Measurements from ENCODE around the gene KLK4.

Gene KLK4

GRCh38 chr19:50944795-50945194 lies 33.6 kb upstream of the KLK4 start:
- H3K4me3 ChIP-seq (ENCODE audit: low read length), result no peak overlapping the region
- no peak for TF ChIP-seq CTCF (IDR thresholded peaks at IDR 0.05; ENCODE audit: insufficient read depth, low read depth, low read length, missing control alignments)
- DNase-seq (ENCODE audit: low read depth), result no peak

GRCh38 chr19:50943074-50943828 lies 32.1 kb upstream of the KLK4 start:
- no peak for TF ChIP-seq CTCF (IDR thresholded peaks at IDR 0.05; ENCODE audit: insufficient read depth, low read depth, low read length, missing control alignments)
- peak; percentile 27 for DNase-seq (ENCODE audit: low read depth)
- H3K4me3 ChIP-seq (ENCODE audit: low read length), result no peak overlapping the region

GRCh38 chr19:50939596-50939995 lies 28.4 kb upstream of the KLK4 start:
- no peak for TF ChIP-seq CTCF (IDR thresholded peaks at IDR 0.05; ENCODE audit: insufficient read depth, low read depth, low read length, missing control alignments)
- H3K4me3 ChIP-seq (ENCODE audit: low read length), result no peak overlapping the region
- no peak for DNase-seq (ENCODE audit: low read depth)

GRCh38 chr19:50933640-50934039 lies 22.4 kb upstream of the KLK4 start:
- no peak overlapping the region for H3K4me3 ChIP-seq (ENCODE audit: low read length)
- DNase-seq (ENCODE audit: low read depth), result peak; percentile 82
- no peak for TF ChIP-seq CTCF (IDR thresholded peaks at IDR 0.05; ENCODE audit: insufficient read depth, low read depth, low read length, missing control alignments)

GRCh38 chr19:50932690-50933083 lies 21.5 kb upstream of the KLK4 start:
- TF ChIP-seq CTCF (IDR thresholded peaks at IDR 0.05; ENCODE audit: insufficient read depth, low read depth, low read length, missing control alignments), result no peak
- no peak for DNase-seq (ENCODE audit: low read depth)

GRCh38 chr19:50932018-50932689 lies 21.0 kb upstream of the KLK4 start:
- H3K4me3 ChIP-seq (ENCODE audit: low read length), result no peak overlapping the region
- DNase-seq (ENCODE audit: low read depth), result peak; percentile 70
- TF ChIP-seq CTCF (IDR thresholded peaks at IDR 0.05; ENCODE audit: insufficient read depth, low read depth, low read length, missing control alignments), result no peak

More at GRCh38 chr19:50932690-50933083, 21.5 kb upstream of the KLK4 start:
- H3K4me3 ChIP-seq (ENCODE audit: low read length), result no peak overlapping the region

Measured in epithelial cell of esophagus (primary cell).